GM10248 (cell line): ENCODE results near the gene ZMAT1.

Experiments
- CTCF ChIA-PET: fragments of 300-600 bp; sonication (Branson Sonifier 250); formaldehyde crosslinking; extraction: SDS; loops from one replicate; lab custom pipeline; 2021; ENCODE audit warnings: antibody characterized with exemption; lab: Yijun Ruan, JAX
- POLR2A ChIA-PET: fragments of 350-650 bp; sonication (Branson Sonifier 250); formaldehyde crosslinking; extraction: SDS; loops from one replicate; lab custom pipeline; 2020; ENCODE audit warnings: antibody characterized with exemption; lab: Yijun Ruan, JAX
- DNase-seq: peaks from one replicate; pipeline ENCODE4 v3.0.0; 2012; ENCODE audit errors: extremely low spot score
- CTCF ChIP-seq: IDR thresholded peaks from 2 replicates; pipeline ENCODE4 v1.5.1; 2012; ENCODE audit warnings: mild to moderate bottlenecking, low read depth; ENCODE audit errors: extremely low read depth, missing control alignments, control extremely low read depth

Gene ZMAT1

GRCh38 chrX:101950581-101950980, 18.8 kb upstream of the ZMAT1 start:
- TF ChIP-seq CTCF, result no peak

GRCh38 chrX:101932249-101932570, 383 bp upstream of the ZMAT1 start:
- POLR2A ChIA-PET, result interaction anchor here (0.8 kb wide), 1 partner anchor 1533 kb away, joined by 6 read pairs; no protein-coding TSS in a partner anchor
- CTCF ChIA-PET, result interaction anchor here (1.3 to 1.5 kb wide), 2 partner anchors 9 to 337 kb away, joined by 3 read pairs; no protein-coding TSS in a partner anchor

More at GRCh38 chrX:101950581-101950980, 18.8 kb upstream of the ZMAT1 start:
- ChIA-PET POLR2A (no interaction called here), CTCF (no interaction called here)
- no peak for DNase-seq

GRCh38 chrX:101931136-101931487, 715 bp downstream of the ZMAT1 start:
- DNase-seq, result no peak
- TF ChIP-seq CTCF, result no peak
- POLR2A ChIA-PET, result no interaction called here
- CTCF ChIA-PET, result interaction anchor here (1.3 kb wide), 1 partner anchor 8 kb away, joined by 3 read pairs; no protein-coding TSS in a partner anchor

More at GRCh38 chrX:101932249-101932570, 383 bp upstream of the ZMAT1 start:
- TF ChIP-seq CTCF, result no peak
- DNase-seq, result no peak

- no peak for DNase-seq
- CTCF ChIA-PET, result no interaction called here
- POLR2A ChIA-PET, result no interaction called here
- no peak for TF ChIP-seq CTCF
Measured at GRCh38 chrX:101925733-101926132, 6.1 kb downstream of the ZMAT1 start.

- POLR2A ChIA-PET, result no interaction called here
- CTCF ChIA-PET, result no interaction called here
- no peak for TF ChIP-seq CTCF
- no peak for DNase-seq
Measured at GRCh38 chrX:101918751-101919150, 13.1 kb downstream of the ZMAT1 start.

GRCh38 chrX:101906136-101906796, 25.6 kb downstream of the ZMAT1 start:
- no peak for TF ChIP-seq CTCF
- ChIA-PET POLR2A (no interaction called here), CTCF (interaction anchor here (0.6 kb wide), 1 partner anchor 796 kb away, joined by 3 read pairs; no protein-coding TSS in a partner anchor)
- DNase-seq, result no peak
